ENCODE results near the gene LRP1B.

Gene LRP1B

DNA sequence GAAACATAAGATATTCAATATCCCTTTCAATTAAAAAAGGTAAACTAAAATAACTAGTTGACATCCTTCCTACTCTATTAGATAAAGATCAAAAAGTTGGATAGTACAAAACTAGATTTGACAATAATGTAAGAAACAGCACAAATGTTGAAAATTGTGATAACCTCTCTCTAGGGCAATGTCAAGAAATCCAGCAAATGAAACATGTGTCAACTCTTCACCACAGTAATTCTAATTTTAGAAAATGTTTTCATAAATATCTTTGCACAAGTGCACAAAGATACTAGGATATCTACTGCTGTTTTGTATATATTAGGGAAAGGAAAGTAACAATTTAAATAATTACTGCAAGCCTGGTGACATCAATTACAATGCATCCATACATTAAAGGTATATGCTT lies 1220.1 kb downstream of the LRP1B start:
- TF ChIP-seq, protein P1, sequence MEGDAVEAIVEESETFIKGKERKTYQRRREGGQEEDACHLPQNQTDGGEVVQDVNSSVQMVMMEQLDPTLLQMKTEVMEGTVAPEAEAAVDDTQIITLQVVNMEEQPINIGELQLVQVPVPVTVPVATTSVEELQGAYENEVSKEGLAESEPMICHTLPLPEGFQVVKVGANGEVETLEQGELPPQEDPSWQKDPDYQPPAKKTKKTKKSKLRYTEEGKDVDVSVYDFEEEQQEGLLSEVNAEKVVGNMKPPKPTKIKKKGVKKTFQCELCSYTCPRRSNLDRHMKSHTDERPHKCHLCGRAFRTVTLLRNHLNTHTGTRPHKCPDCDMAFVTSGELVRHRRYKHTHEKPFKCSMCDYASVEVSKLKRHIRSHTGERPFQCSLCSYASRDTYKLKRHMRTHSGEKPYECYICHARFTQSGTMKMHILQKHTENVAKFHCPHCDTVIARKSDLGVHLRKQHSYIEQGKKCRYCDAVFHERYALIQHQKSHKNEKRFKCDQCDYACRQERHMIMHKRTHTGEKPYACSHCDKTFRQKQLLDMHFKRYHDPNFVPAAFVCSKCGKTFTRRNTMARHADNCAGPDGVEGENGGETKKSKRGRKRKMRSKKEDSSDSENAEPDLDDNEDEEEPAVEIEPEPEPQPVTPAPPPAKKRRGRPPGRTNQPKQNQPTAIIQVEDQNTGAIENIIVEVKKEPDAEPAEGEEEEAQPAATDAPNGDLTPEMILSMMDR (conservative IDR thresholded peaks at IDR 0.05; ENCODE audit: low read depth, low read length), result no peak
- no peak overlapping the region for H3K4me3 ChIP-seq (ENCODE audit: low read length)
- no peak for DNase-seq (ENCODE audit: low read depth)

DNA sequence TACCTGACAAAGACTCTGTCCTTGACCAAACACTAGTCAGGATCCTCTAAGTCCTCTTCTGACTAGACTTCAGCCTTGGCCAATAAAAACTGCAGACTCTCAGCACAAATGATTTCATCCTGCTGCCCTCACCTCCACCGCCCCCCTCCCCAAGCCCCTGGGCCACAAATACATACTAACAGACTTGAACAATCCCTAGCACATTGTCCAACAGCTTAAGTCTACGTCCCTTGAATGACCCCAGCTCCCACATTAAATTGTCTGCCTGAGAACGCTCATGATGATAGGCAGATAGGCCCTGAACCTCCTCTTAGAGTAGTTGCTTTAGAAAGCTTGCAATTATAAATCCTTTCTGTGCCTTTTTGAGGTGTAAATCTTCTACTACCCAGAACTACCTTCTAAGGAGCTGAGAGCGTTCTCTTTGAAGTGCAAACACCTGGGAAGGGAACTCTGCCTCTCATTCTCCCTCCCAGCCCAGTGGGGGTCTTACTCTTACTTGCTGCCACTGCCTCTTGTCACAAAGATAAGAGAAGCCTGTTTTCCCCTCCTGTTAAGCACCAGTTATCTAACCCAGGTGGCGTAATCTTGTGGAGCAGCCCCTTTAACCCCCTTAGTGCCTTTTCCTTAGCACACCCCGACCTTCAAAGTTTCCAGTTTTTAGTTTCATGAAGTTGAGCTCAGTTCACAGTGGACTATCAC lies 1225.6 kb downstream of the LRP1B start:
- DNase-seq (ENCODE audit: low read depth), result no peak
- no peak overlapping the region for H3K4me3 ChIP-seq (ENCODE audit: low read length)
- TF ChIP-seq, protein P1 (conservative IDR thresholded peaks at IDR 0.05; ENCODE audit: low read depth, low read length), result no peak

- no peak overlapping the region for H3K4me3 ChIP-seq (ENCODE audit: low read length)
- no peak for DNase-seq (ENCODE audit: low read depth)
- TF ChIP-seq, protein P1 (conservative IDR thresholded peaks at IDR 0.05; ENCODE audit: low read depth, low read length), result no peak
Measured at GRCh38 chr2:140895378-140895777, 1235.4 kb downstream of the LRP1B start.

DNA sequence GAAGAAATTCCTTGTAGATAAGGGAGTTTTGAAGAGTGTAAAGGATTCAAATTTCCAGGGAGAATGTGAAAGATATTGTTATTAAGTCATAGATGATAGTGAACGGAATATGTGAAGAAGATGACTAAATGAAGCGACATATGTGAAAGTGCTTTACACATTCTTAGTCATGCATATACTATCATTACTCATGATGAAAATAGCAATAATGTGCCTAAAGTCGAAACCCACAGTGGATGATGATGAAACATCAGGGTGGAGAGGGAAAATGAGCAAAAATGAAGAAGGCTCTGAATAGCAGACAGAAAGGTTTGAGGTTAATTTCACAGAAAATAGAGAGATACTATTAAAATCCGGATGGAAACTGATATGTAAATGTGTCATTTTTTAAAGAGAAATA lies 1237.1 kb downstream of the LRP1B start:
- no peak overlapping the region for H3K4me3 ChIP-seq (ENCODE audit: low read length)
- no peak for DNase-seq (ENCODE audit: low read depth)
- TF ChIP-seq, protein P1 (conservative IDR thresholded peaks at IDR 0.05; ENCODE audit: low read depth, low read length), result no peak

DNA sequence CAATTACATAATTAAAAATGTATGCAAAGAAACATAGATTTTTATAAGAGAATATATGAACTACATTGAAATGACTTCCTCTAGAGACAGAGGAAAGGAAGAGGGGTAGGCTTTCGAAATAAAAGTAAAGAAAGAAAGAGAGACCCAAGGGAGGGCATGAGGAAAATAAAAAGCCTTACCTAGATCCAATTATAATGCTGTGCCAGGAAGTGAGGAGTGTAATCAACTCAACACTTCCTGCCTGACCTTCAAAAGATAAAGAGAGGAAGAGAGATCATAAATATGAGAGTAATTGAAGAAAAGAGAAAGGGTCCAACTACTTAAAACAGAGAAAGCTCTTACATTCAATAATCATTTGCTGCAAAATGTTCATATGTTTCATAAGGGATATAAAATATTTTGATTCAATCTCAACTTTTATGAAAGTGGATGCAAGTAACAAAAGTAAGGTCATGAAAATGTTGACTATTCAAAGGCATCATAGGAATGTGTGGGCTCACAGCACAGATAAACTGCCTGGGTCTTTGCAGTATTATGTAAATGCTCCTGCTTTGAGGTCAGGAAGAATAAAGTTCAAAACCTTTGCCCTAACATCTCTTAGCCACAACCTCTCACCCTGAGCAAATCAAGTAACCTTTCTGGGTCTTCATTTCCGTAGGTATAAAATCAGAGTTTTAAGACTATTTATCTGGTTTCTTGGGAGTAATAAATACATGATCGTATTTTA lies 1237.7 kb downstream of the LRP1B start:
- no peak overlapping the region for H3K4me3 ChIP-seq (ENCODE audit: low read length)
- TF ChIP-seq, protein P1 (conservative IDR thresholded peaks at IDR 0.05; ENCODE audit: low read depth, low read length), result no peak
- no peak for DNase-seq (ENCODE audit: low read depth)

GRCh38 chr2:140892436-140892835 lies 1238.4 kb downstream of the LRP1B start:
- TF ChIP-seq, protein P1 (conservative IDR thresholded peaks at IDR 0.05; ENCODE audit: low read depth, low read length), result no peak
- no peak overlapping the region for H3K4me3 ChIP-seq (ENCODE audit: low read length)
- DNase-seq (ENCODE audit: low read depth), result no peak
